H54 (cell line): Measurements from ENCODE around the gene DDX28.

Source experiments
- DNase-seq: peaks from one replicate; pipeline ENCODE4 v3.0.0; 2011; ENCODE audit warnings: low spot score, mixed read lengths; ENCODE audit not compliant: insufficient read length
- FAIRE-seq: peaks from 3 replicates; lab custom pipeline; 2011; peaks lifted over from hg19 to GRCh38; lab: Jason Lieb, UNC
- POLR2A ChIP-seq: IDR thresholded peaks from 2 replicates; pipeline ENCODE4 v1.6.1; 2011; ENCODE audit warnings: low read depth, mild to moderate bottlenecking, low read length

Gene DDX28, protein sequence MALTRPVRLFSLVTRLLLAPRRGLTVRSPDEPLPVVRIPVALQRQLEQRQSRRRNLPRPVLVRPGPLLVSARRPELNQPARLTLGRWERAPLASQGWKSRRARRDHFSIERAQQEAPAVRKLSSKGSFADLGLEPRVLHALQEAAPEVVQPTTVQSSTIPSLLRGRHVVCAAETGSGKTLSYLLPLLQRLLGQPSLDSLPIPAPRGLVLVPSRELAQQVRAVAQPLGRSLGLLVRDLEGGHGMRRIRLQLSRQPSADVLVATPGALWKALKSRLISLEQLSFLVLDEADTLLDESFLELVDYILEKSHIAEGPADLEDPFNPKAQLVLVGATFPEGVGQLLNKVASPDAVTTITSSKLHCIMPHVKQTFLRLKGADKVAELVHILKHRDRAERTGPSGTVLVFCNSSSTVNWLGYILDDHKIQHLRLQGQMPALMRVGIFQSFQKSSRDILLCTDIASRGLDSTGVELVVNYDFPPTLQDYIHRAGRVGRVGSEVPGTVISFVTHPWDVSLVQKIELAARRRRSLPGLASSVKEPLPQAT

DNA sequence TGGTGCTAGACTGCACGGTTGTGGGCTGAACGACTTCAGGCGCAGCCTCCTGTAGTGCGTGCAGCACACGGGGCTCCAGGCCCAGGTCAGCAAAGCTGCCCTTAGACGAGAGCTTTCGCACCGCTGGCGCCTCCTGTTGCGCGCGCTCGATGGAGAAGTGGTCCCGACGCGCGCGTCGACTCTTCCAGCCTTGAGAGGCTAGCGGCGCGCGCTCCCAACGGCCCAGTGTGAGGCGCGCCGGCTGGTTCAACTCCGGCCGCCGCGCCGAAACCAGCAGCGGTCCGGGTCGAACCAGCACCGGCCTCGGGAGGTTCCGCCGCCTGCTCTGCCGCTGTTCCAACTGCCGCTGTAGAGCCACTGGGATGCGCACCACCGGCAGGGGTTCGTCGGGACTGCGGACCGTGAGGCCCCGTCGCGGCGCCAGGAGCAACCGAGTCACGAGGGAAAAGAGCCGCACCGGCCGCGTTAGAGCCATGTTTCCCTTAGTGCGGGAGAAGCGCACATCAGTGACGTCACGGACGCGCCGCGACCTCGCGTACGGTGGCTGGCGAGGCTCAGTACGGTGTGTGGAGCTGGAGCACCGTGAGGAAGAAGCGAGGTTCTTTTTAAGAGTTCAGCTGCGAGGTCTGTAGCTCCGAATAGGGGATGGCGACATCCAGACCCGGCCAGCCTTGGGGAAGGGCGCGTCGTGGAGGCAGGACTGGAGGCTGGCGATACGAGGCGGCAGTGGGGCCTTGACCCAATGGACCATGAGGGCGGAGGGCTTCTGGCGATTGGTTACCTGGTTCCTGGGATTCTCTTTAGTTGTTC is at the start of gene DDX28, which contains the start of gene DUS2:
TSS of gene DDX28 (minus strand) at position 505 of the 810 bp plus-strand sequence. CDS start at position 475, 30 bp downstream.
TSS of gene DUS2 (plus strand) at position 557 of the 810 bp plus-strand sequence. CDS start 14,740 bp downstream, outside the sequence.
- DNase-seq, result peak; percentile 48
- peak; percentile 61; the same call in 1 of the 2 replicates for TF ChIP-seq POLR2A
- no peak for FAIRE-seq

DNA sequence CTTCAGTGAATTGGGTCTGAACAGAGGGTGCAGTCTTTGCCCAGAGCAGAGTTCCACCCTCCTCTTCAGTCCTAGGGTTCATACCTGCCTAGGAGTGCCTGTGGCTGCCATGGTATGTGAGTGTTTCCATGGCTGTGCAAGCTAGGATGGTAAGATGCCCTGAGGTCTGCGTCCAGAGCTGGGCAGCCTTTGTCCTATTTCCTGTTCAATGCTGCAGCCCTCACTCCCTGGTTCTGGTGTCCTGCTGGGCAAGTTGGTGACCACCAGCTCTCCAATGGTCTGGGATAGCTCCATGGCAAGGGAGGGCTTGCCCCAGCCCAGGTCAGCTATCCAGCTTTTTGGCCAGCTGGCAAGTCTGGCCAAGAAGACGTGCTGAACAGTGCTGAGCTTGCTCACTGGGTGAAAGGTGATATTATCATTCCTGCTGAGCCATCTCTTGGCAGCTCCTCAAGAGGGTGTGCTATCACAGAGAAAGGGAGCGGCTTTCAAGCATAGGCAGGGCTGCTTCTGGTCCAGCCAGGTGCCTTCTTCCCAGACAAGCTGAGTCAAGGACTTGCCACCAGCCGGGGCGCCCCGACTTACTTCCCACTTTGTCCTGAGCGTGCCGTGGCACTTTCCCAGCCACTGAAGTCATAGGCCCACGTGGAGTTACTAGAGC is 49.1 kb upstream of the DDX28 start:
- DNase-seq, result no peak
- FAIRE-seq, result no peak
- TF ChIP-seq POLR2A, result no peak

DNA sequence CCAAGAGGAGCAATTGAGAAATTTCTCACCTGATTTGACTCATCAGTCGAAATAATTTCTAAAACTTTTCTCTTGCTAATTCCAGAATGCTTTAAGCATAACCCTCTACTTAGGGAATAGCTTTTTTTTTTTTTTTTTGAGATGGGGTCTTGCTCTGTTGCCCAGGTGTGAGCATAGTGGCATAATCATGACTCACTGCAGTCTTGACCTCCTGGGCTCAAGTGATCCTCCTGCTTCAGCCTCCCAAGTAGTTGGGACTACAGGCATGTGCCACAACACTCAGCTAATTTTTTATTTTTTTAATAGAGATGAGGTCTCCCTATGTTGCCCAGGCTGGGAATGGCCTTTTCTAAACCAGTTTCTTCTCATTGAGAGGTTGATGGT is 48.5 kb upstream of the DDX28 start:
- TF ChIP-seq POLR2A, result no peak

DNA sequence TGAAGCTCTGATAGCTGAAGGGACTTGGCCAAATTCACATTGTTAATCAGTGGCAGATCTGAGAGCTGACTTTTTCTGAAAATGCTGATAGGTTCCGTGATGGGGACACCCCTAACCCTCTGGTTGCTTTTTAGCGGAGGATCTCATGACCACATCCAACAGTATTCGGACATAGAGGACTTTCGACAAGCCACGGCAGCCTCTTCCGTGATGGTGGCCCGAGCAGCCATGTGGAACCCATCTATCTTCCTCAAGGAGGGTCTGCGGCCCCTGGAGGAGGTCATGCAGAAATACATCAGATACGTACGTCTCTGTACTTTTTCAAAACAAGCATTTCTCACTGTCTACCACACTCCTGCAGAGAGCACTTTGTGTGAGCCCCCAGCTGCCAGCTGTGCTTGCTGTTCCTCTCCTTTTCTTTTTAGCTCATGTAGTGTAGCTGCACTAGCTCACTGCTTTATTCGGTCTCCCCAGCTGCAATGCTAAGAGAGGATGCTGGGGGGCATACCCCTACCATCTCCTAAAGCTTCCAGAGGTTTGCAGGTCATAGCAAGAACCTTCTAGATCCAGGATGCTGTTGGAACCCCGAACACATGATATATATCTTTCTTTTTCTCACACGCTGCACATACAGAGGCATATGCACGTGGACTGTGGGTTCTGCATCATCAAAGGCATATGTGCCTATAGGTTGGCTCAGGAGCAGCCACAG is 47.9 kb upstream of the DDX28 start:
- TF ChIP-seq POLR2A, result no peak
- no peak for DNase-seq
- no peak for FAIRE-seq

More for the DNA sequence above, 48.5 kb upstream of the DDX28 start:
- DNase-seq, result no peak
- FAIRE-seq, result no peak

DNA sequence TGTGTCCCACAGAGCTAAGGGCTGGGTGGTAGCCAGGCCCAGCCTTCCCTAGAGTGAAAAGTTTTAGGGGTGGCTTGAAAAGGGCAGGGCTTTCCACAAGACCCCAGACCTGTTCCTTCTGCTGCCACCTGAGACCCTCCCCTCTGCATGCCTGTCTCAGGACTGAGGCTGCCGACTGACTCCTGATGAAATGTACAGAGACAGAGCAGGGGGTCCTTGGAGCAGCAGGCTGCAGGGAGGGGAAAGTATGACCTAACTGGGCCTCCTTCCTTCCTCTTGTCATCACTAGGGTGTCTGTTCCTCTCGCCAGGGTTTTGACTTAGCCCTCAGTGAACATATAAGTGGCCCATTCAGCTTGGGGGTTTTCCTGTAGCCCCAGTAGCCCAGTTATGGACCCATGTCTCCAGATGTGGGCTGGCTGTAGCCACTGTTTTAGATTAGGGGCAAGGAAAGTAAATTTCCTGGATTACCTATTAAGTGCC is 47.3 kb upstream of the DDX28 start:
- TF ChIP-seq POLR2A, result no peak
- no peak for DNase-seq
- no peak for FAIRE-seq

DNA sequence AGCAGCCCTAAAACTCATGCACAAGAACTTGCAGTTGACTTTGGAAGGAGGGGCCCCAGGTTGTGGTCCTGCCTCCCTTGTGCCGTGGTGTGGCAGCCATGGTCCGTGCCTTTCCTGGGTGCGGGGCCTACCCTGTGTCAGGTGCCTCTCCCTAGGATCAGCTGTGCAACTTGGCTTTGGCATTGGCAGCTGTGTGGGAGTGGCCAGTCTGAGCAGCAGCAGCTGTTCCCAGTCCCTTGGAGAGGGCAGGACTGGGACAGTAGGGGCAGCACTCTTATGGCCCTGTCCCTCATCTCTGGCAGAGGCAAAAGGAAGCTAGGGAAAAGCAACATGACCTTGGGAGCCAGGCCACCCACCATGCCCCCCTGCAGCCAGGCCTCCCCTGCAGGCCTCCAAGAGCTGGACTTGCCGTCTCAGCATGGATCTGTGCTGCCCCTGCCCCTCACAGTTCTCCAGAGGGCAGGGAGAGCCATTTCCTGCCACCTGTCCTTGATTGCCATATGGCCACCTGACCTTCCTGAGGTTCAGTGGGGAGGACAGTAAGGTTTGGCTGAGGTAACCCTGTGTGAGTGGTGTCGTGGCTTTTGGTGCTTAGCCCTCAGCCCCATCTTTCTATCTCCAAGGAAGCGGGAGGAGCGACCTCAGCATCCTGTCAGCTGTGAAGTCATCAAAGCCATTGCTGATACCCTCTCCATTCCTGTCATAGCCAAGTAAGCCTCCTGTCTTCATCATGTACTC is 46.6 kb upstream of the DDX28 start:
- DNase-seq (no peak), FAIRE-seq (no peak)
- TF ChIP-seq POLR2A, result no peak

DNA sequence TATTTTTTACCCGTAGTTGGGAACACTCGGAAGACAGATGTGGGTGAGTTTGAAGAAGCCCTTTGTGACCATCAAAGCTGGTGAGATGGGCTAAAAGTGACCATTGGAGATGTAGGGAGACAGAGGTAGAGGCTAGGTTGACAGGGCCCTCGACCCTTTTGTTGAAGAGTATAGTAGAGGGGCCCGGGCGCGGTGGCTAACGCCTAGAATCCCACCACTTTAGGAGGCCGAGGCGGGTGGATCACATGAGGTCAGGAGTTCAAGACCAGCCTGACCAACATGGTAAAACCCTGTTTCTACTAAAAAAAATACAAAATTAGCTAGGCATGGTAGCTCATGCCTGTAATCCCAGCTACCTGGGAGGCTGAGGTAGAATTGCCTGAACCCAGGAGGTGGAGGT is 45.9 kb upstream of the DDX28 start:
- TF ChIP-seq POLR2A, result no peak
- FAIRE-seq (no peak), DNase-seq (no peak)

DNA sequence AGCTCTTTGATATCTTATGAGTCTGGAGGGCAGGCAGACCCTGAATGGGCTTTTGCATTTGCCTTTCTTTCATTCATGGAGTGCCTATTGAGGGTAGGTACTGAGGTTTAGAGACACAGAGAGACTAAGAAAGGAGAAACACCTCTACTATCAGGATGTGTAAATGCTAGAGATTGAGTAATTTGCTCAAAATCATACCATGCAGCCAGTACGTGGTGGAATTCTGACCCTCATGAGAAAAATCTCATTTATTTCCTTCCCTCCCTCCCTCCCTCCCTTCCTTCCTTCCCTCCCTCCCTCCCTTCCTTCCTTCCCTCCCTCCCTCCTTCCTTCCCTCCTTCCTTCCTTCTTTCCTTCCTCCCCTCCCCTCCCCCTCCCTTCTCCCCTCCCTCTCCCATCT is 43.7 kb upstream of the DDX28 start:
- FAIRE-seq, result no peak
- no peak for DNase-seq
- TF ChIP-seq POLR2A, result no peak

DNA sequence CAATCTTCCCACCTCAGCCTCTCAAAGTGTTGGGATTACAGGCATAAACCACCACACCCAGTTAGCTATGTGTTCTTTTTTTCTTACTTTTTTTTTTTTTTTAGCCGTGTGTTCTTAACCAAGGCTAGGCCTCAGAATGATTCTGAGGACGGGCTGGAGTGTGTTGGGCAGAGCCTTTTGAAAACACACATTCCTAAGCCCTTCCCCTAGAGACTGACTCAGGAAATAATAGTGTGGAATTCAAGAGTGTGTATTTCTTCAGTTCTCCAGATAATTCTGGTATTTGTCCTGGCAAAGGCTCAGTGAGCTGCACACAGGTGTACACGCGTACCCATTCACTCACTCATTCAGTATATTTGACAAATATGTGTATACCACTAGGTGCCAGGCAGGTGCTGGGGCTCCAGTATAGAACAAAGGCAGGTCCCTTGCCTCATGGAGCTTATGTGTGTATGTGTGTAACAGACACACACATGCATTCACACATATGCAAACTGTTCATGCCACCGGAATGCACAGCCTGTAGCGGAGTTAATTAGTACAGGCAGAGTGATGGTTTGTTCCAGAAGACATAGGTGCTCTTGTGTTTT is 42.8 kb upstream of the DDX28 start:
- no peak for TF ChIP-seq POLR2A
- DNase-seq, result no peak
- no peak for FAIRE-seq

DNA sequence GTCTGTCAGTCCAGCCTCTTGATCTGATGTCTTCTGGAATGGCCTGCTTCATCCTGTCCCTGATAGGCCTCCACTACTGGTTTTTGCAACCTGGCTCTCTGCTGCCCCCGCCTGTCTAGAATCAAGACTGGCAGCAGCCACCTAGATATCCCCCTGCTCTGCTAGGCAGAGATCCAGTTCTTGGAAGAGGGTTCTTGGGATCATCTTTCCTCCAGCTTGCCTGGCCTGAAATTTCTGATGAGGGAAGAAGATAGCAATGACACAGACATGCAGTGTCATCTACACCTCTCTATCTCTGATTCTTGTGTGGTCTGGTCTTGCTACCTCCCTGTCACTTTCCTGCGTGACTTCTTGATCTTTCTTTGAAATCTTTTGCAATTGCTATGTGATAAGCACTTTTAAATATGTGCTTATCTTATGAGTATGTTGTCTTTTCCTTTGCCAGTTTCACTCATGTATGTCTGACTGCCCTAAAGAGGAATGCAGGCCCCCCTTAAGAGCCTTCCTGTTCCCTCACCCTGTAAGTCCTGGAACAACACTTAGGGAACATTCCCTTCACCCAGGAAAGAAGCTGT is 41.8 kb upstream of the DDX28 start:
- DNase-seq (peak; percentile 45), FAIRE-seq (no peak)
- no peak for TF ChIP-seq POLR2A

DNA sequence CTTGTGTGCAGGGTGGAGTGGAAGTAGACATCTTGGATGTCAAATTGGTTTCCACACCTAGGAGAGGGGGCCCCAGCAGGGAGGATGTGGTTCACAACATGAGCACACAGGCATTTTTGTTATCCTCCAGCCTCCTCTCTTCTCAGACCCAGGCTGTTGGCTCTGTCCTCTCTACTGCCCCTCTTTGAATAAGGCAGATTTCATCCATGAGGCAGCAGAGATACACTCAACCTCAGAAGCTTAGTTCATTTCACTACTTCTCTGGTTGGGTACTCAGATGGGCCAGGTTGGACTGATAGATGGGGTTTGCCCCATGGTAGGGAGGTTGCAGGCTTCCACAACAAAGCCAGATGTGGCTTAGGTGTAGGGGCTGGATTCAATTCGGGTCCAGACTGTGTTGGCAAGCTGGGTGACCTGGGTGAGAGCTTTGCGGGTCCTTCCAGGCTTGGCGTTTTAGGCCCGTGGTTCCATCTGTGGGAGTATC is 39.9 kb upstream of the DDX28 start:
- TF ChIP-seq POLR2A, result no peak
- no peak for DNase-seq
- FAIRE-seq, result no peak

DNA sequence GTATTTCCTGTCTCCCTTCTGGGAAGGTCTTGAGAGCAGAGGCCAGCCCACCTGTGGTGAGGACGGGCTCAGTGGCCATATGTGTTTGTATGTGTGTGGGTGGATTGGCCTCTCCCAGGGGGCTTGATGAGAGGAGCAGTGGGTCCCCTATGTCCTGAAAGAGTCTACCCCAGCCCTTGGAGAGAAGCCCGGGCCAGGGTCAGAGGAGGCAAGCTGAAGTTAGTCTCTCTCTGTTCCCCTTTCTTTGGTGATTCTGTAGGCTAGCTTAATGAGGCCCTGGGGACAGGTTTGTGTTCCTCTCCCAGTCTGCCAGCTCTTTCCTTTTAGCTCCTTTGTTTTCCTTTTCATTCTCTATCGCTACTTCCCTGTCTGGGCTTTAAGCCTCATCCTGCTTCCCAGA is 38.4 kb upstream of the DDX28 start:
- no peak for DNase-seq
- no peak for TF ChIP-seq POLR2A
- no peak for FAIRE-seq
